Choroid plexus epithelial cell (primary cell): Measurements from ENCODE around the gene DPEP2.

Experiments
- DNase-seq: peaks from one replicate; pipeline ENCODE4 v3.0.0-alpha.2; 2010; ENCODE audit warnings: low read depth
- H3K4me3 ChIP-seq: 2 replicates; pipeline ENCODE4 v1.5.1; 2011; ENCODE audit warnings: low read depth, mild to moderate bottlenecking, control low read depth, low read length, moderate library complexity
- CTCF ChIP-seq: conservative IDR thresholded peaks from 2 replicates; pipeline ENCODE4 v1.5.1; 2011; ENCODE audit warnings: low read depth, mild to moderate bottlenecking, control low read depth, inconsistent platforms, low read length, moderate library complexity

The DPEP2 gene

GRCh38 chr16:67971111-67971510 lies 28.2 kb downstream of the DPEP2 start:
- TF ChIP-seq CTCF = no peak
- no peak for DNase-seq
- no peak overlapping the region for H3K4me3 ChIP-seq

- DNase-seq = peak; percentile 33
- no peak for TF ChIP-seq CTCF
- peak overlapping the region; percentile 84 for H3K4me3 ChIP-seq
Measured at GRCh38 chr16:67969254-67970039, 29.8 kb downstream of the DPEP2 start.

GRCh38 chr16:67968400-67969253 lies 30.7 kb downstream of the DPEP2 start, which contains the start of gene SLC12A4:
SLC12A4 (minus strand) TSS chr16:67968637; CDS start chr16:67968553, 84 bp downstream.
- peak; percentile 69 for DNase-seq
- H3K4me3 ChIP-seq = peak within 1 kb of the TSS; percentile 84
- TF ChIP-seq CTCF = peak; percentile 13

- DNase-seq = peak; percentile 28
- TF ChIP-seq CTCF = no peak
- H3K4me3 ChIP-seq = peak overlapping the region; percentile 84
Measured at GRCh38 chr16:67967958-67968399, 31.3 kb downstream of the DPEP2 start.

GRCh38 chr16:67967183-67967957 lies 31.9 kb downstream of the DPEP2 start:
- TF ChIP-seq CTCF = no peak
- peak; percentile 37 for DNase-seq
- peak overlapping the region; percentile 84 for H3K4me3 ChIP-seq

- DNase-seq = peak; percentile 37
- H3K4me3 ChIP-seq = peak overlapping the region; percentile 84
- TF ChIP-seq CTCF = no peak
Measured at GRCh38 chr16:67966549-67967182, 32.6 kb downstream of the DPEP2 start.
